NCI-H2107 (cell line): ENCODE measurements around the gene MED14.

Experiments used
- DNase-seq: peaks from one replicate; lab custom pipeline; 2025; lab: John Stamatoyannopoulos, UW

The MED14 gene

GRCh38 chrX:40603446-40603845 lies 131.9 kb downstream of the MED14 start:
- DNase-seq: no peak
